ENCODE results near the gene ZNF544.
"Not testable (repeated sequence)": the region's sequence is repeated elsewhere in the genome, so short reads cannot be mapped to it uniquely, and the experiment has no call there.

Gene ZNF544

GRCh38 chr19:58300620-58301019 lies 71.9 kb downstream of the ZNF544 start:
- FAIRE-seq = no peak

DNA sequence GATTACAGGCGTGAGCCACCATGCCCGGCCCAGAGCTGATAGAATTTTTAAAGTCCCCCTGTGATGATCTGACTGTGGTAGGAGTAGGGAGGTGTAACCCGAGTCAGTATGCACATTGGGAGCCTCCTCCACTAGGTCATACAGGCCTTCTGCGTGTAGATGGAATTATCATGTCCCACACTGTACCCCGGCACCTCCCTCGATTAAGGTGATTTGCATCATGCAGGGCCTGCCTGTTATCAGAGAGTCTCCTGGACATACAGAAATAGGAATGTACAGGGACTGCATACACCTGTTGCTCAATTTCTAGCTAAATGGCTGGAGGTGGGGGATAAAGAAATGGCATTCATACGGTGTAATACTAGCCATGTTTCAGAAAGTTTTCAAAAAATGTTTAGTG lies 75.5 kb downstream of the ZNF544 start:
- DNase-seq (ENCODE audit: extremely low spot score, insufficient read length, low read depth) = no peak
- no peak for FAIRE-seq

More at GRCh38 chr19:58300620-58301019, 71.9 kb downstream of the ZNF544 start:
- DNase-seq (ENCODE audit: extremely low spot score, insufficient read length, low read depth) = no peak

- FAIRE-seq (peak; percentile 26), DNase-seq (ENCODE audit: extremely low spot score, insufficient read length, low read depth) (no peak)
Observed at GRCh38 chr19:58304748-58305064, 76.0 kb downstream of the ZNF544 start.

- DNase-seq (ENCODE audit: extremely low spot score, insufficient read length, low read depth) (peak; percentile 94), FAIRE-seq (peak; percentile 98)
Observed at GRCh38 chr19:58305065-58305931, 76.6 kb downstream of the ZNF544 start, which contains the start of gene ERVK3-1. ERVK3-1 (plus strand) TSS chr19:58305377; CDS start chr19:58312169, 6,792 bp downstream.

DNA sequence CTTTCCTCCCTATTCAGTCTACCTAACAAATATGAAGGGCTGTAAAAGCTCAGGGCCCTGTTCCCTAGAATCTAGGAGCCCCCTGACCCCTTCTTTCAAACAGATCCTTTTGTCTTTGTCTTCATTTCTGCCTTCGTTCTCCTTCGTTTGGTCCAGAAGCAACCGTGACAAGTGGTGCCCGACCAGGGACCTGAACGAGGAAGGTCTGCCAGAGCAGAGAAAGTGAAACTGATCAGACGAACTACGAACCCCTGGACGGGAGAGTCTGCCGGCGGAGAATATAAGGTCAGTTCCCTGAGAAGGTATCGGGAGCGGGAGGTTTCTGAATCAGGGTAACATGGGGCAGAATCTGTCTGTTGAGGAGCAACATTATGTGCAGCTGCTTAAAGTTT lies 77.2 kb downstream of the ZNF544 start:
- DNase-seq (ENCODE audit: extremely low spot score, insufficient read length, low read depth) = no peak
- peak; percentile 69 for FAIRE-seq

- DNase-seq (ENCODE audit: extremely low spot score, insufficient read length, low read depth) = no peak
- no peak for FAIRE-seq
Observed at GRCh38 chr19:58307736-58308135, 79.0 kb downstream of the ZNF544 start.

DNA sequence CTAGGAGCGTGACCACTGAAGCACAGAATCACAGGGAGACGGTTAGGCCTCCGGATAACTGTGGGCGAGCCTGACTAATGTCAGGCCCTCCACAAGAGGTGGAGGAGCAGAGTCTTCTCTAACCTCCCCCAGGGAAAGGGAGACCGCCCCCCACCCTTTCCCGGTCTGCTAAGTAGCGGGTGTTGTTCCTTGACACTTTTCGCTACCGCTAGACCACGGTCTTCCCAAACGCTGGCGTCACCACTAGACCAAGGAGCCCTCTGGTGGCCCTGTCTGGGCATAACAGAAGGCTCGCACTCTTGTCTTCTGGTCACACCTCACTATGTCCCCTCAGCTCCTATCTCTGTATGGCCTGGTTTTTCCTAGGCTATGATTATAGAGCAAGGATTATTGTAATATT lies 82.0 kb downstream of the ZNF544 start:
- FAIRE-seq = not testable (repeated sequence)

DNA sequence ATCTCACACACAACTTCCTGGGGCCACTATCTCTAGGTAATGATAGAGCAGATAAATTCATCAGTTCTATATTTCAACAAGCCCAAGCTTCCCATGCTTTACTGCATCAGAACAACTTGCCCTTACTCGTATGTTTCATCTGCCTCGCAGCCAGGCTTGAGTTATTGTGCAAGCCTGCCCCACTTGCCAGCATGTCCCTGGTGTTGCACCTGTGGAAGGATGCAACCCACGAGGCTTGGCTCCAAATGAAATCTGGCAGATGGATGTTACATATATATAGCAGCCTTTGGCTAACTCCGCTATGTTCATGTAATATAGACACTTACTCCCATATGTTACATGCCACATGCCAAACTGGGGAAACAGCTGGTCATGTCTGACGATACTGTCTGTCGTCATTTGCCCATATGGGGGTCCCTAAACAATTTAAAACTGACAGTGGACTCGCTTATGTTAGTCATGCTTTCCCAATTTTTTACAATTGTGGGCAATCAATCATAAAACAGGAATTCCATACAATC lies 82.7 kb downstream of the ZNF544 start:
- DNase-seq (ENCODE audit: extremely low spot score, insufficient read length, low read depth) (no peak), FAIRE-seq (no peak)

More for the DNA sequence above, 82.0 kb downstream of the ZNF544 start:
- DNase-seq (ENCODE audit: extremely low spot score, insufficient read length, low read depth) = not testable (repeated sequence)
